Nephron progenitor cell (in vitro differentiated cells): ENCODE data around the gene PSMD5.

ENCODE experiments used
- DNase-seq: peaks from one replicate; pipeline ENCODE4 v3.0.0; 2021
- H3K27ac Mint-ChIP-seq: 2 replicates; pipeline ENCODE4 v1.8.0; 2021; ENCODE audit warnings: mild to moderate bottlenecking, moderate library complexity, mixed read lengths
- H3K27me3 Mint-ChIP-seq: 2 replicates; pipeline ENCODE4 v1.8.0; 2021; ENCODE audit warnings: mild to moderate bottlenecking, low read depth, mixed read lengths; ENCODE audit not compliant: poor library complexity
- H3K36me3 Mint-ChIP-seq: 2 replicates; pipeline ENCODE4 v1.8.0; 2021; ENCODE audit warnings: low read depth, mixed read lengths
- H3K4me1 Mint-ChIP-seq: 2 replicates; pipeline ENCODE4 v1.8.0; 2021; ENCODE audit warnings: mixed read lengths
- H3K4me3 Mint-ChIP-seq: 2 replicates; pipeline ENCODE4 v1.8.0; 2021; ENCODE audit warnings: mild to moderate bottlenecking, moderate library complexity, mixed read lengths
- H3K9me3 Mint-ChIP-seq: 2 replicates; pipeline ENCODE4 v1.8.0; 2021; ENCODE audit warnings: mild to moderate bottlenecking, moderate library complexity, mixed read lengths
- TF ChIP-seq, protein P1 (sequence below): fragments of 200-600 bp; sonication (generic); IDR thresholded peaks from 2 replicates; pipeline ENCODE4 v1.5.0; 2021; ENCODE audit warnings: antibody characterized with exemption

Gene PSMD5

DNA sequence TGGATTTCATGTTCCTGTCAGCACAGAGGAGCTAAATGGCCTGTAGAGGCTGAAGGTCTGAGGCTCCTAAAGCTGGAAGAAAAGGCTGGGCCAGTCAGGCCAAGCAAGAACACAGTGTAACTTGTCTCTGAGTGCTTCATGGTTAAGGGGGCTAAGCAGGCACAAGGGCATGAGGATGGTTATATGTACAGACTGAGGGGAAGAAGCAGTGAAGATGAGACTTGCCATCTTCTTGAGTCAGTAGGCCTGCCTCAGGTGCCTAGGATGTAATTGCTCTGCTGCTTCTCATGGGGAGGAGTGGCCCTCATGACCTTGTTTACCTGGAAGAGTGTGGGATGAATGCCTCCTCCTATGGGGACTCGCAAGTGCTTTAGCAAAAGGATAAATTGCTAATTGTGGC, 8.7 kb upstream of the PSMD5 start:
- Mint-ChIP-seq H3K9me3 (no peaks in the 10 kb centered on the region), H3K36me3 (no peaks in the 10 kb centered on the region), H3K4me3 (no peak overlapping the region), H3K4me1 (peaks cover 14% of the 10 kb centered on the region), H3K27ac (no peak overlapping the region), H3K27me3 (peaks cover 2% of the 10 kb centered on the region)
- TF ChIP-seq, protein P1, sequence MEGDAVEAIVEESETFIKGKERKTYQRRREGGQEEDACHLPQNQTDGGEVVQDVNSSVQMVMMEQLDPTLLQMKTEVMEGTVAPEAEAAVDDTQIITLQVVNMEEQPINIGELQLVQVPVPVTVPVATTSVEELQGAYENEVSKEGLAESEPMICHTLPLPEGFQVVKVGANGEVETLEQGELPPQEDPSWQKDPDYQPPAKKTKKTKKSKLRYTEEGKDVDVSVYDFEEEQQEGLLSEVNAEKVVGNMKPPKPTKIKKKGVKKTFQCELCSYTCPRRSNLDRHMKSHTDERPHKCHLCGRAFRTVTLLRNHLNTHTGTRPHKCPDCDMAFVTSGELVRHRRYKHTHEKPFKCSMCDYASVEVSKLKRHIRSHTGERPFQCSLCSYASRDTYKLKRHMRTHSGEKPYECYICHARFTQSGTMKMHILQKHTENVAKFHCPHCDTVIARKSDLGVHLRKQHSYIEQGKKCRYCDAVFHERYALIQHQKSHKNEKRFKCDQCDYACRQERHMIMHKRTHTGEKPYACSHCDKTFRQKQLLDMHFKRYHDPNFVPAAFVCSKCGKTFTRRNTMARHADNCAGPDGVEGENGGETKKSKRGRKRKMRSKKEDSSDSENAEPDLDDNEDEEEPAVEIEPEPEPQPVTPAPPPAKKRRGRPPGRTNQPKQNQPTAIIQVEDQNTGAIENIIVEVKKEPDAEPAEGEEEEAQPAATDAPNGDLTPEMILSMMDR, result no peak
- DNase-seq, result no peak

DNA sequence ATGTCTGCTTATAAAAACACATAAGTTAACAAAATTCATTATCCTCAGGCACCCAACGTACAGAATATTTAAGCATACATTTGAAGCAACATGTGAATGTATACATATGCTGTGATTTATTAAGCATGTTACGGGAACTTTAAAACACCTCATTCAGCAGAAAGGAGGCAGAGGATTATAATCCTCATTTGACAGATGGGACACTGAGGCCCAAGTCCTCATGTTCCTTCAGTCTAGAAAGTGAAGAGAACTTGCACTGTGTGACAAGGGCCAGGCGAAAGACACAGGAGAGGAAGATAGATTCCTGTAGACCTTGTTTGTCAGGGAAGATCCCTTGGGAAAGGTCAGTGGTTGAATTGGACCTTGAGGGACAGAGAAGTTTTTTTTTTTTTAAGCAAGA, 7.6 kb upstream of the PSMD5 start:
- TF ChIP-seq, protein P1, result no peak

DNA sequence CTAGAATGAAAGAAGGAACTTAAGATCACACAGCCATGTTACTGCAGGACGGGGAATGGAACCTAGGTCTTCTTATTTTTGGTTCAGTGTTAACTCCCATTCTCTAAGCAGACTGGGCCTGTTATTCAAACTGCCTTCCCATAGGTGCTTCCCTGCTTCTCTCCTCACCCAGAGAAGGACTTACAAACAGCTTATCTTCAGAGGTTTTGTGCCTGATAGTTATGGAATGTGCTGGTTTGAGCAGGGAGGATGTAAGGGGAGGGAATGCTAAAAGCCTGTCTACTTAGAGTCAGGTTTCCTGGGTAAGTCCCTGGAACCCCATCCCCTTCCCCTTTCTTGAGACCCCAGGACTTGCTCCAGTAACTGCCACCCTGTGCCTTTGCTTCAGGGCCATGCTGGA, 4.2 kb upstream of the PSMD5 start:
- Mint-ChIP-seq H3K27ac (no peak overlapping the region), H3K4me3 (no peak overlapping the region), H3K27me3 (peaks cover 7% of the 10 kb centered on the region), H3K9me3 (peaks cover 35% of the 10 kb centered on the region), H3K4me1 (peaks cover 27% of the 10 kb centered on the region), H3K36me3 (peaks cover 31% of the 10 kb centered on the region)
- no peak for DNase-seq
- TF ChIP-seq, protein P1, result no peak

More for the DNA sequence above, 7.6 kb upstream of the PSMD5 start:
- H3K36me3 Mint-ChIP-seq, result peaks cover 6% of the 10 kb centered on the region
- no peak overlapping the region for H3K4me3 Mint-ChIP-seq
- peaks cover under 1% of the 10 kb centered on the region for H3K9me3 Mint-ChIP-seq
- H3K4me1 Mint-ChIP-seq, result peaks cover 14% of the 10 kb centered on the region
- no peak for DNase-seq
- H3K27me3 Mint-ChIP-seq, result peaks cover 2% of the 10 kb centered on the region
- H3K27ac Mint-ChIP-seq, result no peak overlapping the region

DNA sequence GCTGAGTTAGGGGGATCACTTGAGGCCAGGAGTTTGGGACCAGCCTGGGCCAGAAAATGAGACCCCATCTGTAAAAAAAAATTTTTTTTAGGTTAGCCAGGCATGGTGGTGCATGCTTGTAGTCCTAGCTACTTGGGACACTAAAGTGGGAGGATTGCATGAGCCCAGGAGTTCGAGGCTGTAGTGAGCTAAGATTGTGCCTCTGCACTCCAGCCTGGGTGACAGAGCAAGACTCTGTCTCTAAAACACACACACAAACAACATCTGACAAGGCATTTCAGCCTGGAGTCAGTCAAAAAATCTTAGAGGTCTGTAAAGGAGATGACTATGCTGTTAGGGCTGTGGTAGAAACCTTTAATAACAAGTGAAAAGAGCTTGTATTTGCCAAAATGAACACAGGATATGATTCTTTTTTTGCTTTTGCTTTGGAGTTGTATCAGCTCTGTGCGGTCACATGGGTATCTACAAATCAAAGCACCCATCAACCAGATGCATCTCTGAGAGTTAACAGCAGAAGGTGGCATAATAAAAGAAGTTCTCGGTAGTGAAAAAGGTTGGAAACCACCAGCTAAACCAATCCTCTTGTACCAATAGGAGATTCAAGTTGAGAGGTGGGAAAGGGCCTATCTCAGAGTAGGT, 3.6 kb upstream of the PSMD5 start:
- TF ChIP-seq, protein P1, result no peak
- Mint-ChIP-seq H3K4me1 (peaks cover 32% of the 10 kb centered on the region), H3K36me3 (peaks cover 37% of the 10 kb centered on the region), H3K27me3 (peaks cover 10% of the 10 kb centered on the region), H3K4me3 (no peak overlapping the region), H3K9me3 (peaks cover 40% of the 10 kb centered on the region), H3K27ac (no peak overlapping the region)
- no peak for DNase-seq

DNA sequence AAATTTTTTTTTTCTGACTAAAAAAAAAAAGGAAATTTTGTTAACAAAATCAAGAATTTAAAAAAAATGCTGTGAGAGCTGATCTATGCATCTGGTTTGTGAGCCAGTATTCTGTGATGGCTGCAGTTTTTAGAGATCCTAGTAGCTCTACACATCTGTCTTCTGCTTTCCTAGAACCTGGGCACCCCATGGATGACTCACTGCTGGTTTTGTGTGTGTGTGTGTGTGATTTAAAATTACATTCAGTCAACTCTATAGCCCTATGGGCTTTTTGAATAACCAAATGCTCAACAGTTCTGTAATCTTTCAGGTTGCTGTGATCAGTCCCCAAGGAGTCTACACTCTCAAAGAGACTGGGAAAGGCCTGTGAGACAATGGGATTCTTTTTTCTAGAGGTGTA, 2.5 kb upstream of the PSMD5 start:
- Mint-ChIP-seq H3K4me1 (peaks cover 34% of the 10 kb centered on the region), H3K27me3 (peaks cover 8% of the 10 kb centered on the region), H3K36me3 (peaks cover 45% of the 10 kb centered on the region), H3K4me3 (no peak overlapping the region), H3K9me3 (peaks cover 45% of the 10 kb centered on the region), H3K27ac (no peak overlapping the region)
- TF ChIP-seq, protein P1, result no peak
- no peak for DNase-seq
